ENCODE measurements around the gene GLYATL3.

The GLYATL3 gene

DNA sequence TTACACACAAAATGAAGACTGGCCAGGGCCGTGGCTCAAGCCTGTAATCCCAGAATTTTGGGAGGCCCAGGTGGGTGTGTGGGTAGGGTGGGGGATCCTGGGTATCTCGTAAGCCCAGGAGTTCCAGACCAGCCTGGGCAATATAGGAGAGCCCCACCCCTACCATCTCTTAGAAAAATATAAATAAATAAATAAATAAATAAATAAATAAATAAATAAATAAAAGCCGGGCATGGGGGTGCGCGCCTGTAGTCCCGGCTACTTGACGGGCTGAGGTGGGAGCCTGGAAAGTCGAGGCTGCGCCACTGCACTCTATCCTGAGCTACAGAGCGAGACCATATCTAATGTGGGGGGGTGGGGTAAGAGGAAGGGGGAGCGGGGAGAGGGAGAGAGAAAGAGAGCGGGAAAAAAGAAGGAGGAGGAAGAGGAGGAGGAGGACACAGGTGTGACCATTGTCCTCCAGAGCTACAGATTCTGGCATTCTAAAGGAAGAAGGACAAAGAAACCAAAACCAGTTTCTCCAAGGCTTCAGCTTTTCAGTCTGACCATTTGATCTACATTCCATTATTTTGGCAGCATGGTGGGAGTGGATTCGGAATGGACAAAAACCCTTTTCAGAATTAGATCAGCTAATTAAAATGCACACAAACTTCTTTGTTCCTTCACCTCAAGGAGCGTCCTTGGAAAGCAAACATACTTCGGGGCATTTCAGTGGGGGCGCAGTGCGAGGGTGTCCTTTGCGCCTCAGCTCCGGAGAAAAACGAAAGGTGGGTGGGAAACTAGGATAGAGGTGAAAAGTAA is 50.2 kb downstream of the GLYATL3 start:
- H3K4me3 ChIP-seq (ENCODE audit: low read depth, low read length): peak overlapping the region; percentile 24; the same call in 1 of the 2 replicates
- TF ChIP-seq, protein P1, sequence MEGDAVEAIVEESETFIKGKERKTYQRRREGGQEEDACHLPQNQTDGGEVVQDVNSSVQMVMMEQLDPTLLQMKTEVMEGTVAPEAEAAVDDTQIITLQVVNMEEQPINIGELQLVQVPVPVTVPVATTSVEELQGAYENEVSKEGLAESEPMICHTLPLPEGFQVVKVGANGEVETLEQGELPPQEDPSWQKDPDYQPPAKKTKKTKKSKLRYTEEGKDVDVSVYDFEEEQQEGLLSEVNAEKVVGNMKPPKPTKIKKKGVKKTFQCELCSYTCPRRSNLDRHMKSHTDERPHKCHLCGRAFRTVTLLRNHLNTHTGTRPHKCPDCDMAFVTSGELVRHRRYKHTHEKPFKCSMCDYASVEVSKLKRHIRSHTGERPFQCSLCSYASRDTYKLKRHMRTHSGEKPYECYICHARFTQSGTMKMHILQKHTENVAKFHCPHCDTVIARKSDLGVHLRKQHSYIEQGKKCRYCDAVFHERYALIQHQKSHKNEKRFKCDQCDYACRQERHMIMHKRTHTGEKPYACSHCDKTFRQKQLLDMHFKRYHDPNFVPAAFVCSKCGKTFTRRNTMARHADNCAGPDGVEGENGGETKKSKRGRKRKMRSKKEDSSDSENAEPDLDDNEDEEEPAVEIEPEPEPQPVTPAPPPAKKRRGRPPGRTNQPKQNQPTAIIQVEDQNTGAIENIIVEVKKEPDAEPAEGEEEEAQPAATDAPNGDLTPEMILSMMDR (IDR thresholded peaks at IDR 0.05; ENCODE audit: low read depth, low read length): no peak

- H3K4me3 ChIP-seq (ENCODE audit: low read depth, low read length): peak within 1 kb of the TSS; percentile 24
- TF ChIP-seq, protein P1 (IDR thresholded peaks at IDR 0.05; ENCODE audit: low read depth, low read length): no peak
Observed at GRCh38 chr6:49550492-49551077, 50.9 kb downstream of the GLYATL3 start, which contains the start of gene C6orf141. TSS of gene C6orf141 (plus strand) at chr6:49550668. CDS start at chr6:49550793, 125 bp downstream.

GRCh38 chr6:49551078-49551865 is 51.5 kb downstream of the GLYATL3 start:
- H3K4me3 ChIP-seq (ENCODE audit: low read depth, low read length): peak overlapping the region; percentile 14
- TF ChIP-seq, protein P1 (IDR thresholded peaks at IDR 0.05; ENCODE audit: low read depth, low read length): no peak

DNA sequence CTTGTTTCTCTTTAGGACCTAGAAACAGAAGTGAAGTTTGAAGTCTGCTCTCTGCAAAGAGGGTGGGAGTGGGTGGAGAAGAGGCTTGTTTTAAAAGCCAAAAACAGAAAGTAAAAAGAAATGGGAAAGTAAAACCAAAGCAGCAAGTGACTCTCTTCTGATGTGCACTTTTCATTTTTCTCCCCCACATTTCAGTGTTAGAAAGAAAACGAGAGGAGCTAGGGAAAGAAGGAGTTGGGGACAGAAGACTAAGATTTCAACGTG is 52.1 kb downstream of the GLYATL3 start:
- H3K4me3 ChIP-seq (ENCODE audit: low read depth, low read length): no peak overlapping the region
- TF ChIP-seq, protein P1 (IDR thresholded peaks at IDR 0.05; ENCODE audit: low read depth, low read length): no peak

- TF ChIP-seq, protein P1 (IDR thresholded peaks at IDR 0.05; ENCODE audit: low read depth, low read length): no peak
- no peak overlapping the region for H3K4me3 ChIP-seq (ENCODE audit: low read depth, low read length)
Observed at GRCh38 chr6:49552596-49552995, 52.9 kb downstream of the GLYATL3 start.

- no peak overlapping the region for H3K4me3 ChIP-seq (ENCODE audit: low read depth, low read length)
- TF ChIP-seq, protein P1 (IDR thresholded peaks at IDR 0.05; ENCODE audit: low read depth, low read length): no peak
Observed at GRCh38 chr6:49553384-49553783, 53.7 kb downstream of the GLYATL3 start.

DNA sequence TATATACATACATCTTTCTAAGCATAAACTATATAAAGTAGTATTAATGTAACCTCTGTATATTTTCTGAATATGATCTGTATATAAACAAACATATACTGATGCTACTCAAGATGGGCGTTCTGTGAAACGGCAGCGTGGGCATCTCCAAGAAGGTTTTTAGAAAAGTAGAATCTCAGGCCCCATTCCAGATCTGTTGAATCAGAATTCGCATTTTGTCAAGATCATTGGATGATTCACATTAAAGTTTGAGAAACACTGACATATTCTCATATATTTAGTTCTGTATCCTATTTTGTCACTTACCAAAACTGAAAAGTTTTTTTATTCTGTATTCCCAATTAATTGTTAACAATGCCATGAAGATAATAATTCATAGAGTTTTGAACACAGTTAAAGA is 56.2 kb downstream of the GLYATL3 start:
- TF ChIP-seq, protein P1 (IDR thresholded peaks at IDR 0.05; ENCODE audit: low read depth, low read length): no peak
- H3K4me3 ChIP-seq (ENCODE audit: low read depth, low read length): no peak overlapping the region

Data from WI38 (cell line).